ENCODE results near the gene BCL7C. TPM values are rescaled to one million over a fixed set of nuclear protein-coding genes. Genes with fewer than 3 reads are reported as not detected.
A peak's percentile ranks its signal among the peaks of the same experiment; 100 is the strongest.

Gene BCL7C
- polyA plus RNA-seq, 1 donor from 2014 or later = 39.2 TPM

DNA sequence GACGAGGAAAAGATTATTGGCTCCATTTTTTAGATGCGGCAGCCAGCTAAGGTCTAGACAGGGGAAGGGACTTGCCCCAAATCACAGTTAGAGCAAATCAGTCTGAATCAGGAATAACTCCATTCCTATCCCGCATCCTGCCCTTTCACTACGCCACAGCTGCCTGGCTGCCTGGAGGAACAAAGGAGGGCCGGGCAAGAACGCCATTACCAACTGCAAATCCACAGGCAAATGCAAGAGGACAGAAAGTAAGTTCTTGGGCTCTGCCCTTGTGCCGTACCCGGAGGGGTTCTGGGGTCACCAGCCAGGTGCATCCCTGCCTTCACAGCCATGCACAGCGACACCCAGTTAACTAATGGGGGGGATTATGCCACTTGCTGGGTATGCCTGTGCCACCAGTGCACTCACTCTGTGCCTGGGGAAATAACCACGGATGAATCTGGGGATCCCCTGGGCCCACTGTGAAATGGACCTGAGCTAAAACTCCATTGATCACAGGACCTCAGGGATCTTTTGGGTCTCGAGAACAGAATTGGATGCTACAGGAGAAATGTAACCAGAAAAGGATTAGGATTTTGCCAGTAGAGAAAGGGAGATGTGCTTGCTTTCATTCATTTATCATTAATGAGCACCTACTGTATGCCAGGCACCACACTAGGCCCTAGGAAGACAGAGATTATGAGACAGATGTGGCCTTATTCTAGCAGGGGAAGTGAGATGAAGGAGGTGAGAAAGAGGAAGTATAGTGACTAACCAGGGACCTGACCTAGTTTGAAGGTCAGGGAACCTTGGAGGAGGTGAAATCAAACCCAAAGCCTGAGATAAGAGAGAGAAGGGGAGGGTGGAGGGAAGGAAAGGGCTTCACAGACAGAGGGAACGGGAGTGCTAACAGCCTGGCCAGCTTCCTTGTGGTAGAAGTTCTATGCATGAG is 17.7 kb downstream of the BCL7C start:
- Histone ChIP-seq H3K9me2 (ENCODE audit: insufficient read depth, low read length) (no peaks in the 10 kb centered on the region), H3K79me2 (replicated peaks; ENCODE audit: insufficient read depth, low read length) (peaks cover 16% of the 10 kb centered on the region), H4K20me1 (ENCODE audit: insufficient read depth) (no peaks in the 10 kb centered on the region), H3F3A (ENCODE audit: insufficient read depth, low read length, poor library complexity, severe bottlenecking) (peaks cover 4% of the 10 kb centered on the region), H3K36me3 (ENCODE audit: insufficient read depth, low read length) (no peaks in the 10 kb centered on the region), H3K27ac (ENCODE audit: low read length) (peak overlapping the region; percentile 96), H3K27me3 (ENCODE audit: insufficient read depth, low read depth, low read length) (no peaks in the 10 kb centered on the region), H3K9ac (ENCODE audit: low read length) (peak overlapping the region; percentile 90), H2AFZ (ENCODE audit: low read depth, low read length) (peak overlapping the region; percentile 63), H3K4me3 (ENCODE audit: low read length) (peak overlapping the region; percentile 85), H3K4me2 (ENCODE audit: low read length) (peak overlapping the region; percentile 90), H3K9me3 (ENCODE audit: low read length) (no peaks in the 10 kb centered on the region)
- TF ChIP-seq EP300 (conservative IDR thresholded peaks at IDR 0.05; ENCODE audit: poor library complexity, severe bottlenecking) = no peak
- TF ChIP-seq, protein P1, sequence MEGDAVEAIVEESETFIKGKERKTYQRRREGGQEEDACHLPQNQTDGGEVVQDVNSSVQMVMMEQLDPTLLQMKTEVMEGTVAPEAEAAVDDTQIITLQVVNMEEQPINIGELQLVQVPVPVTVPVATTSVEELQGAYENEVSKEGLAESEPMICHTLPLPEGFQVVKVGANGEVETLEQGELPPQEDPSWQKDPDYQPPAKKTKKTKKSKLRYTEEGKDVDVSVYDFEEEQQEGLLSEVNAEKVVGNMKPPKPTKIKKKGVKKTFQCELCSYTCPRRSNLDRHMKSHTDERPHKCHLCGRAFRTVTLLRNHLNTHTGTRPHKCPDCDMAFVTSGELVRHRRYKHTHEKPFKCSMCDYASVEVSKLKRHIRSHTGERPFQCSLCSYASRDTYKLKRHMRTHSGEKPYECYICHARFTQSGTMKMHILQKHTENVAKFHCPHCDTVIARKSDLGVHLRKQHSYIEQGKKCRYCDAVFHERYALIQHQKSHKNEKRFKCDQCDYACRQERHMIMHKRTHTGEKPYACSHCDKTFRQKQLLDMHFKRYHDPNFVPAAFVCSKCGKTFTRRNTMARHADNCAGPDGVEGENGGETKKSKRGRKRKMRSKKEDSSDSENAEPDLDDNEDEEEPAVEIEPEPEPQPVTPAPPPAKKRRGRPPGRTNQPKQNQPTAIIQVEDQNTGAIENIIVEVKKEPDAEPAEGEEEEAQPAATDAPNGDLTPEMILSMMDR (IDR thresholded peaks at IDR 0.05; ENCODE audit: poor library complexity, severe bottlenecking) = no peak
- TF ChIP-seq SMC3 (conservative IDR thresholded peaks at IDR 0.05; ENCODE audit: poor library complexity) = no peak
- TF ChIP-seq, protein P2, sequence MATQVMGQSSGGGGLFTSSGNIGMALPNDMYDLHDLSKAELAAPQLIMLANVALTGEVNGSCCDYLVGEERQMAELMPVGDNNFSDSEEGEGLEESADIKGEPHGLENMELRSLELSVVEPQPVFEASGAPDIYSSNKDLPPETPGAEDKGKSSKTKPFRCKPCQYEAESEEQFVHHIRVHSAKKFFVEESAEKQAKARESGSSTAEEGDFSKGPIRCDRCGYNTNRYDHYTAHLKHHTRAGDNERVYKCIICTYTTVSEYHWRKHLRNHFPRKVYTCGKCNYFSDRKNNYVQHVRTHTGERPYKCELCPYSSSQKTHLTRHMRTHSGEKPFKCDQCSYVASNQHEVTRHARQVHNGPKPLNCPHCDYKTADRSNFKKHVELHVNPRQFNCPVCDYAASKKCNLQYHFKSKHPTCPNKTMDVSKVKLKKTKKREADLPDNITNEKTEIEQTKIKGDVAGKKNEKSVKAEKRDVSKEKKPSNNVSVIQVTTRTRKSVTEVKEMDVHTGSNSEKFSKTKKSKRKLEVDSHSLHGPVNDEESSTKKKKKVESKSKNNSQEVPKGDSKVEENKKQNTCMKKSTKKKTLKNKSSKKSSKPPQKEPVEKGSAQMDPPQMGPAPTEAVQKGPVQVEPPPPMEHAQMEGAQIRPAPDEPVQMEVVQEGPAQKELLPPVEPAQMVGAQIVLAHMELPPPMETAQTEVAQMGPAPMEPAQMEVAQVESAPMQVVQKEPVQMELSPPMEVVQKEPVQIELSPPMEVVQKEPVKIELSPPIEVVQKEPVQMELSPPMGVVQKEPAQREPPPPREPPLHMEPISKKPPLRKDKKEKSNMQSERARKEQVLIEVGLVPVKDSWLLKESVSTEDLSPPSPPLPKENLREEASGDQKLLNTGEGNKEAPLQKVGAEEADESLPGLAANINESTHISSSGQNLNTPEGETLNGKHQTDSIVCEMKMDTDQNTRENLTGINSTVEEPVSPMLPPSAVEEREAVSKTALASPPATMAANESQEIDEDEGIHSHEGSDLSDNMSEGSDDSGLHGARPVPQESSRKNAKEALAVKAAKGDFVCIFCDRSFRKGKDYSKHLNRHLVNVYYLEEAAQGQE (IDR thresholded peaks at IDR 0.05; ENCODE audit: borderline replicate concordance) = peak; percentile 49
- TF ChIP-seq RAD21 (conservative IDR thresholded peaks at IDR 0.05) = no peak

DNA sequence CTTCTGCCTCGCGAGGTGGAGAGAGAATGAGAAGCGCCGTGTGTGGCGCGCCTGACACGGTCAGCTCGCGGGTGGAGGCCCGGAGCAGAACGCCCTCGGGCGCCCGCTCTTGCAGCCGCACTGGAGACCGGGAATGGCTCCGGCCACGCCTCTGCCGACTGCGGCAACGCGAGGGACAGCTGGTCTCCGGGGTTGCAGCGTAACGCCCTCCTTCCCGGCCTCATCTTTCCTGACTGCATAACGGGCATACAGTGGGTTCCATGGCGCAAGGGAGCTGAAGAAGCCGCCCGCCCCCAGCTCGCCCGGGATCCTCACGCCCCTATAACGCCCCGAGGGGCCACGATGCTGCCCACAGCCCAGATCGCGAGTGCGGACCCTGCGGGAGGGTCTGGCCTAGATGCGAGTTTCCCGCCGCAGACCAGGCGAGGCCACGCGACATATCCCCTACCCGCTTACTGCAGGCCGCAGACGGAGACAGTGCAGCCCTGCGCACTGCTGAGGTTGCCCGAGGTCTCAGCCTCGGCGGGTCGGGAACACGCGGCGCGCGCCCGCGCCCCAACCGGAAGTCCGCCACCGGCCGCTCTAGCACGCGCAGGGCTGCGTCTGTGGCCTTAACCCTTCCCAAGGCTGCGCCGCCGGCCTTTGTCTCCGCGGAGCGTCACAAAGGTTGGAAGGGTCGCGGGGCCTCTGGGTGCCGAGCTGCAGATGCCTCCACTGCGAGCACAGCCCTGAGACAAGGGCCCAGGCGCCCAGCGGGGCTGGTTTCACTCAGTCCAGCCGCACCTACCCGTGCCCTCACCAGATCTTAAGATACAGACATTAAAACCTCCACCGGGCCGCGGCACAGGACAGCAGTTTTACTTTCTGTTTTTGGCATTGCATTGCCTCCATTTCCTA is 18.8 kb downstream of the BCL7C start:
- peaks cover 4% of the 10 kb centered on the region for H3F3A ChIP-seq (ENCODE audit: insufficient read depth, low read length, poor library complexity, severe bottlenecking)
- peak overlapping the region; percentile 90 for H3K4me2 ChIP-seq (ENCODE audit: low read length)
- H3K36me3 ChIP-seq (ENCODE audit: insufficient read depth, low read length) = no peaks in the 10 kb centered on the region
- H2AFZ ChIP-seq (ENCODE audit: low read depth, low read length) = peak overlapping the region; percentile 79
- no peaks in the 10 kb centered on the region for H3K27me3 ChIP-seq (ENCODE audit: insufficient read depth, low read depth, low read length)
- peak overlapping the region; percentile 85 for H3K4me3 ChIP-seq (ENCODE audit: low read length)
- H3K79me2 ChIP-seq (replicated peaks; ENCODE audit: insufficient read depth, low read length) = peaks cover 16% of the 10 kb centered on the region
- no peaks in the 10 kb centered on the region for H3K9me3 ChIP-seq (ENCODE audit: low read length)
- peak overlapping the region; percentile 96 for H3K27ac ChIP-seq (ENCODE audit: low read length)
- H4K20me1 ChIP-seq (ENCODE audit: insufficient read depth) = no peaks in the 10 kb centered on the region
- H3K9ac ChIP-seq (ENCODE audit: low read length) = peak overlapping the region; percentile 90
- TF ChIP-seq MXI1 (conservative IDR thresholded peaks at IDR 0.05; ENCODE audit: poor library complexity, severe bottlenecking) (peak; percentile 89), TAF1 (IDR thresholded peaks at IDR 0.05; ENCODE audit: low read depth) (peak; percentile 76), RAD21 (conservative IDR thresholded peaks at IDR 0.05) (peak; percentile 43), SMC3 (conservative IDR thresholded peaks at IDR 0.05; ENCODE audit: poor library complexity) (peak; percentile 60), EP300 (conservative IDR thresholded peaks at IDR 0.05; ENCODE audit: poor library complexity, severe bottlenecking) (peak; percentile 72), EZH2 (IDR thresholded peaks at IDR 0.05; ENCODE audit: borderline replicate concordance, insufficient read depth, low read length, poor library complexity, severe bottlenecking) (no peak), POLR2AphosphoS5 (IDR thresholded peaks at IDR 0.05) (peak; percentile 95)
- TF ChIP-seq, protein P2 (IDR thresholded peaks at IDR 0.05; ENCODE audit: borderline replicate concordance) = peak; percentile 92
- TF ChIP-seq, protein P1 (IDR thresholded peaks at IDR 0.05; ENCODE audit: poor library complexity, severe bottlenecking) = no peak
- no peaks in the 10 kb centered on the region for H3K9me2 ChIP-seq (ENCODE audit: insufficient read depth, low read length)

Data from neural cell (in vitro differentiated cells).